NCI-H524 treated with DMSO at 0.1 percent for 48 hours (cell line): Measurements from ENCODE around the gene PSMB11.

Source experiments
- DNase-seq: peaks from one replicate; lab custom pipeline; 2025; lab: John Stamatoyannopoulos, UW

PSMB11 gene

DNA sequence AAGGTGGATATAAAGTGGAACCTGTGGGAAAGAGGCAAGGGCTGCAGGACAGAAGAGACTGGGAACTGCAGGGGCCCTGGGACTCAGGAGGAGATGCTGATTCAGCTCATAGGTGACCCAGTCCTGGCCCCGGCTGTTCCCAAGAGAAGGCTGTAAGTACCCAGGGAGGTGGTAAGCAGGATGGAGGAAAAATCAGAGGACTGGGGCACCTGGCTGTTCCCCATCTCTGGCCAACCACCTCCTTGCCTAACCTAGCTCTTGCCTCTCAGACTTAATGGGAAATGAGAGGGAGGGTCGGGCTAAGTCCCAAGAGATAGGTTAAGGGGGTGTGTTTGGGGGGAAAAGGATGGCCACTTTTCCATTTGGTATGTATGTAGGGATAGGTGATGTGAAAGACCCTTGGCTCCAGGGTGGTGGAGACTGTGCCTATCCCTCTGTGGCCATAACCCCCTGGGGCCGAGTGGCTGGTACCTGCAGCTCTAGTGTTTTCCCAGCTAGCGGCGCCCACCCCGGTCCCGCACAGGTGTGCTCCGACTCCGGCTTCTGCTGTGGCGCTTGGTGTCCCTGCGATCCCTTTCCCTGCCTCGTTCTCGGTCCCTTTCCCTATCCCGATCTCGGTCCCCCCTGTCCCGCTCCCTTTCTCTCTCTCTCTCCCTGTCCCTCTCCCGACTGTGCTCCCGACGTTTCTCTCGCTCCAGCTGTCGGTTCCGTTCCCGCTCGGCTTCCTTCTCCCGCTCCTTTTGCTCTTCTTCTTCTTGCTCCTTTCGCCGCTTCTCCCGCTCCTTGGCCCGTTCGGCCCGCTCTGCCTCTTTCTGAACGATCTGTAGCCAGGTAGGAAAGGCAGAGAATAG lies 16.9 kb downstream of the PSMB11 start:
- no peak for DNase-seq

DNA sequence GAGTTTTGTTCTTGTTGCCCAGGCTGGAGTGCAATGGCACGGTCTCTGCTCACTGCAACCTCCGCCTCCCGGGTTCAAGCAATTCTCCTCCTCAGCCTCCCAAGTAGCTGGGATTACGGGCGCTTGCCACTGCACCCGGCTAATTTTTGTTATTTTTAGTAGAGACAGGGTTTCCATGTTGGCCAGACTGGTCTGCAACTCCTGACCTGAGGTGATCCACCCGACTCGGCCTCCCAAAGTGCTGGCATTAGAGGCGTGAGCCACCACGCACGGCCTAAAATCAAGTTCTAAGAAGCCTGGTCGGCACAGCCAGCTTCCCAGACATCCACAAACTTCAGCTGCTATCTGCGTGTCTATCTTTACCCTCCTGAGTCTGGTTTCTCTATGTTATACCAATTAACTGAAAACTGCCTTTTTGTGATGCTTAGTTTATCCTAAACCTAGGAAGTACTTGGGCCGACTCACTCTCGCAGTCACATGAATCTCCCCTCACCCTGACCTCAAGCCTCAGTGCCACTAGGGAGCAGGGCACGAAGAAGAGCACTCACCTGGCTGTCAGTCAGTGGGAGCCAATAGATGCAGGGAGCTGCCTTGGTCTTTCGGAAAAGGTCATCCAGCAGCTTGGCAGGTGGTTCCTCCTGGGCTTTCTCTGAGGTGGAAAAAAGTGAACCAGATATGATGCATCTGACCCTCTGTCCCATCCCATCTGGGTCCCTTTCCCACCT lies 18.7 kb downstream of the PSMB11 start:
- DNase-seq = no peak

DNA sequence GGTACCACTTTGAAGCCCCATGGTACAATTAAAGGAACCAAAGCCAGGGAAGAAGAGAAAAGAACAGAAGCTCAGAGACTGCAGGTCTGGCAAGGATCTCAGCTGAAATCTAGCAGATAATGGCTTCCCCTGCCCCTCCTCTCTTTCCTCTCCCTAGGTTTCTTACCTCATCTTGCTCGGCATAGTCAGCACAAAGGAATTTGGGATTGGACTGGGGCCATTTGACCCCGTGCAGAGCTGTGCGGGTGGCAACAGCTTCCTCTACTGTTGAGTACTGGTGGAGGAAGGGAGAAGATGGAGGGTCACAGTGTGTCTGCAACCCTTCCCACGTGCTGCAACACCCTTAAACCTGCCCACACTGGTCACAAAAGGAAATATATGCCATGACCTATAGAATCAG lies 20.0 kb downstream of the PSMB11 start:
- no peak for DNase-seq

DNA sequence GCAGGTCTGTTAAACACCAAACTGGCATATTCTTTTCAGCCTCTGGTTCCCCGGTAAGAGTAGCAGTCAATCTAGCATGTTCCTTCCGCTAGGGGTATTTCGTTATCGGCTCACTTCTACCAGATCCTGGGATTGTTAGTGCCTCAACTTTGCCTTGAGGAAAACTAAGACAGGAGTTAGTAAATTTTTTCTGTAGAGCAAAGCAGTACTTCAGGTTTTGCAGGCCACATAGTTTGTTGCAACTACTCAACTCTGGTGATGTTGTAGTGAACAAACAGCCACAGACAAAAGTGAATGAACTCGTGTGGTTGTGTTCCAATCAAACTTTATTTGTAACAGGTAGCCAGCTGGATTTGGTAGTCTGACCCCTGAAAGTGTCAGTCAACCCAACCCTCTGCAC lies 21.6 kb downstream of the PSMB11 start:
- no peak for DNase-seq

DNA sequence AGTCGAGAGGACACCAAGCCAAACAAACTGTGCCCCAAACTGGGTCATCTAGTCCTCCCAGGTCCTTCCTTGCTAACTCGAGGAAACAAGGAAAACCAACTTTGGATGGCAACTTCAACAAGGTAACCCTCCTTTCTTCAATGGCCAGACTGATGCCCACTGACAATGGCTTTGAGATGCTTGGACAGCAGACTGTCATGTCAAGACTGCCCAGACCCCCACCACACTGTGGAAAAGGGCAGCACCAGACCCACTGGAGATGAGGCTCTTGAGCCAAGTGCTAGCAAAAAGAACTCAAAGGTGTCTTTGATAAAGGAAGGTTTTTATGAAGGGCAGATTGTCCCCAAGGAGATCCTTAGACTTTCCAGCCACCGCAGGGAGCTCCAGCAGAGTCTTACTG lies 24.4 kb downstream of the PSMB11 start:
- no peak for DNase-seq

DNA sequence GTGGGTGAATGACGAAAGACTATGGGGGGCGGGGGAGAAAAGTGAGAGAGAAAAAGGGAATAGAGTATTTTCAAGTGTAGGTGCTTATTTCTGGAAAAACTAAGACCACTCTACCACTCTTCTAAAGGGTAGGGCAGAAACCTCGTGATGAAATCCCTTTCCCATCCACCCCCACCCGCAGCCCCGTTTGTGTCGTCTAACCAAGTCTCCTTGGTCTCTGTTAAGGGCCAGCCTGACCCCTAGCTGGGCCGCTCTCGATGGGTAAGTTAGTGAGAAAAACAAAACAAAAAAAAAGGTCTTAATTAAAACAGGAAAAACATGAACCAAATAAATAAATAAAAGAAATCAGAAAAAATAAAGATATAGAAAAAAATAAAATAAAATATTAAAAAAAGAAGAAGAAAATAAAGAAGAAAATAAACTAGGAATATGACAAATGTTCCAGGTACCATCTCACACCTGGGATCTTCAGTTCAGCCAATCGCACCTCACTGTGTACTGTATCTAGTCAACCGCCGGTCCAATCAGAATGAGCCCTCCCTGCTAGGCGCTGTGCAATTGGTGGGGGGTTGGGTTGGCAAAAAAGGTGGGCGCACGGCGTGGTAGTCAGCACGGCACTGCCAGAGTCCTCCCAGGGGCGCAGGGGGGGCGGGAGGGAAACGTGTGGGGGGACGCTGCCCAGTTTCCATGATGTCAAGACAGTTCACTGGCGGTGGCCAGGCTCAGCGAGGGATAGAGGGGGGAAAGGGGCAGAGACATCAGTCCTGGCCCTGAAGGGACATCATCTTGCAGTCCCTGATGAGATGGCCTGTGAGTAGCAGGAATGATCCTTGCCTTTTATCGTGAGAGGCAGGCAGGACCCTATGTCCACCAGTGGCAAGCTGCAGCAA lies 25.1 kb downstream of the PSMB11 start:
- no peak for DNase-seq

DNA sequence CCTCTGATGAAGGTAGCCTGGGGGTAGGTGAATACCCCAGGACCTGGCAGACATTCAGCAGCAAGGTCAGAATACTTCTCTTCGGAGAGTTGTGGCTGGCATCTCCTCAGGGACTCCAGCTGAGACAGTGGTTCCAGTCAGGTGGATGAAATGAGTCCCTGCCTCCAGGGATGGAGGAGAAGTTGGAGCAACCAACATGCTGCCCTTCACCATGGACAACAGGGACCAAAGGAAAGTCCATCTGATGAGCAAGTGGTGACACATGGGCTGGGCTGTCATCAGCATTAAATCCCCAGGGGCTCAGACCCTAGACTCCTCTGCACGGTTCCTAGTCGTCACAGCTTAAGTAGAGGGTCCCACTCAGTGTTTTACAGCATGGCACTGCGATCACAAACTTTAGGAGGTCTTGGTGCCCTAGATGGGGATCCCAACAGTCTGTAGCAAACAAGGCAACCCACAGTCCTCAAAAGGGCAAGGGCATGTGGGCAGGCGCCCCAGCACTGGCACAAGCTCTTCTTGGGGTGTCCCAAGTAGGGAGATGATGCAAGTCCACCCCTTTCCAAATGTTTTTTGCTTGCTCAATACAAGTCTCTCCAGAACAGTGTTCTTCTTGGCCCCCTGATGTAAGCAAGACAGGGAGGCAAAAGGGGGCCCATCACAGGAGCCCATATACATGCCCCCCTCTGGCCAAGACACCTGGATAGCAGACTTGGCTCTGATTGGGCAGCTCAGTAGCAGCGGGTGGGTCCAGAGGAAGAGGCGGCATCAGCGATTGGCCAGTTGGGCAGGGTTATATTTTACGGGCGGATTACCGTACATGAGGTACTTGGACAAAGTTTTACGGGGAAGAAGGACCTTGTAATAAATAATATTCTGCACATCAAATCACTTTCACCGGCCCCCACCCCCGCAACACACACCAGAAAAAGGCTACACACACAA lies 26.1 kb downstream of the PSMB11 start:
- no peak for DNase-seq

DNA sequence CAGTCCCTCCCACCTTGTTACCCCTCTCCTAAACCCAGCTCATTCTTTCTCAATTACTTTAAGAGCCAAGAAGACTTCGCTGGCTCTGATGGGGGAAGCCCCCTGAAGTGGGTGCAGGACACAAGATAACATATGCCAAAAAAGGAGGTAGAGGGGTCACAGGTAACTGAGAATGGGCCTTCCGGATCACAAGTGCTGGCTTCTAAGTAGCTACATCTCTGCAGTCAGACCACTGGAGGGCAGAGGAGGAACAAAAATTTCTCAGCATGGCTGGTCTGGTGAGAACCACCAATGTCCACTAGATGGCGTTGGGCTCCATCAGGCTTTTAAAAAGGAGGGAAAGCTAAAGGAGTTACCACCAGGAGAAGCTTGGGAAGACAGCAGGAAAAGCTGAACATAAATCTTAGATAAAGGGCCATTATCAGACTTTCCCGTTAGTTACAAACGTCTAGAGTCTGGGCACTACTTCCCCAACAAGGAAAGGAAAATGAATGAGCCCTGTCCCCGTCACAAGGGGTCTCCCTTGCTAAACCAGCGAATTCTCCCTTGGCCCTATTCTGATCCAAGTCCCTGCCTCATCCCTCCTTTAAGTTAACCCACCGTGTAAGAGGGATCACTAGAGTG lies 26.9 kb downstream of the PSMB11 start:
- no peak for DNase-seq

DNA sequence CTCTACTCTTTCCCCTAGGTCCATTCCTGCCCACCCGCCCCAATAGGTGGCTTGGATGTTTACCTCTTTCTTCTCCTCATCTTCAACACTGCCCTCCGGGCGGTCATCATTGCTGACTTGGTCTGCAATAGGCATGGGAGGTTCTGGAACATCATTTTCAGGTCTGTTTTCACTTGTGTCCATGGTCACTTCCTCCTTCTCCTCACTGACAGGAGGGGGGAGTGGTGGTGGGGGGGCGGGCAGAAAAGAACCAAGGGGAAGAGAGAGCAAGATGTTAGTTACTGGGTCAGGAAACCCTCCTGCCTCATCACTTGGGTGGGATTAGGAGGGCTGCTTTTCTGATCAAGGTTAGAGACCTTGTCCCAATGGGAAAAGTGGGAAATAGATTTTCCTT lies 27.4 kb downstream of the PSMB11 start:
- DNase-seq = no peak

DNA sequence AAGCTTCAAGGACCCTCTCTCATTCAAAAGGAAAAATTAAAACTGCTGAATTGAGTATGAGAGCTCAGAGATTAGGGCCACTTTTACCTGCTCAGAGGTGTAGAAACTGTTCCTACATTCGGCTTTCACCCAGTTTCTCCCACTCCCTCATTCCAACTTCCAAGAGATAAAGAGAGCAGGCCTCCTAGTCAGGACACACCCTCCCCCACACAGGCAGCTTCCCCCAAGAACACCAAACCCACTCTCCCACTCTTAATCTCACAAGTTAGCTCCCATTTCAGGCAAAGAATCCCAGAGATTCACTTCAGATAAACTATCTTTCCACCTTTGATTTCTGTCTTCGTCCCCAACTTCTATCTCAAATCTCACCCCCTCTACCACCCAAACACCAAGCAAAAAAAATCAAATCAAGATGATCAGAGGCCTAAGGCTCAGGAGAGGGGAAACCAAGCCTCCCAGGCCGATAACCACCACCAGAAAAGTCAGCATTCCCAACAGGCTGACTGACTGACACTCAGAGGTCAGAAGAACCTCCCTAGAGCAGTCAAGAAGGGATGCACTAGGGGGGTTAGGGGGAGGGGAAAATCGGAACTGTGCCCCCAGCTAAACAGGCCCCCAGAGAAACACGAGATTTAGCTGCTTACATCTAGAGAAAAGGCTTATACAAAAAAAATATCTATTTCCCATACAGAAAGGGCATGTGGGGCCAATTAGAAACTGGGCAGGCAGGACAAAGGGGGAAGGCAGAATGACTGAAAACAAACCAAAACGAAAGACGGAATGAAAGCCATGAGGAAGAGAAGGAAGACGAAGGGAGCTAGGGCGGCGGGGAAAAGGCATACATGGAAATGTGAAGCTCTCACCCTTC lies 28.5 kb downstream of the PSMB11 start:
- DNase-seq = no peak

DNA sequence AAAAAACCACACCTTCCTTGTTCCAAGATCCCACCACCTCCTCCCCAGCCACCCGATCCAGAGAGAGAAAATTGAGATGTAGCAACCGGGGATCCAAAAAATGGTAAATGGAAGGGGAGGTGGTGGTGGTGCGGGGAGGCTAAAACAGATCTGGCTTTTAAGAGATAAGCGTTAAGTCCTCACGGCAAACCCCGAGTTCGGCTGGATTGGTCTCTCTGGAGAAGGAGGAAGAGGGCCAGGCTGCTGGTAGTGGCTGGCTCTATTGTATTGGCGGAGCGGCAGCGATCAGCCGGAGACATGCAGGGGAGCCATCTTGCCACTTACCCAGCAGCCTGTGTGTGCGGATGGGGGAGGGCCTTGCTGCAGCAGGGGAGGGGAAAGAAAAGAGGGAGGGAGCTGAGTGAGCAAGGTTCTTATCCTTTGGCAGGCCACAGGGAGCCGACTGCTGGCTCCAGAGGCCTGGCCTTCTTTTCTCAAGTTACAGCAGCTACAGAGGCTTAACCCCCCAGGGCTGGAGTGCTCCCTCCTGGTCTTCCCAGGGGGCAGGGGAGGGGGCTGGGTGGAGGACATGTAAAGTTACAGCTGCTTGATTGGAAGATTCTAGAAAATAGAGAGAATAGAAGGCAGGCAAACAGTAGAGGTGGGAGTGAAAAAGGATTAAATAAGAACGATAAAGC lies 29.4 kb downstream of the PSMB11 start:
- DNase-seq = no peak

DNA sequence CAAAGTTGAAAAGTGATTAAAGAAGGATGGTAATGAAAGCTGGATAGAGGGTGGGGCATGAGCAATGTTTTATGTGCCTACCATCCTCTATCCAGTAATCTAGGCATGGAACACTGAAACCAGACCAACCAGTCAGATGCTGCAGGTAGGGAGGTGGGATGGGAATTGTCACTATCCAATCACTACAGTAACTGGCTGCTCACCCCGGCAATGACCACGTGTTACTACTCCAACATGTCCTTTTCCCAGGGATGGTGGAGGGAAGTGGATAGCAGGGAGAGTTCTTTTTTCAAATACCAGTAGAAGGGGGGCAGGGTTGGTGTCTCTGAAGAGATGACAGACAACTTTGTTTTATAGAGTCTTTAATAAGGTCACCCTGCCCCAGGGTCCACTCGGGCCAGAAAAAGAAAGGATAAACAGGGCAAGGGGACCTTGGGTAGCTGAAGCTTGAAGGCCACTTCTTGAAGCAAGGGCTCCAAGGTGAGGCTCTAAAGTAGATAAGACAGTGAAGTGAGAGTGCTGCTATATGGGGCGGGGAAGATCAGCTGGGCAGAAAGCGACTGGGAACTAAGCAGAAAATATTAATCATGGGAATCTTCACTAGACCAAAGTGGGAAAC lies 30.0 kb downstream of the PSMB11 start:
- DNase-seq = no peak

DNA sequence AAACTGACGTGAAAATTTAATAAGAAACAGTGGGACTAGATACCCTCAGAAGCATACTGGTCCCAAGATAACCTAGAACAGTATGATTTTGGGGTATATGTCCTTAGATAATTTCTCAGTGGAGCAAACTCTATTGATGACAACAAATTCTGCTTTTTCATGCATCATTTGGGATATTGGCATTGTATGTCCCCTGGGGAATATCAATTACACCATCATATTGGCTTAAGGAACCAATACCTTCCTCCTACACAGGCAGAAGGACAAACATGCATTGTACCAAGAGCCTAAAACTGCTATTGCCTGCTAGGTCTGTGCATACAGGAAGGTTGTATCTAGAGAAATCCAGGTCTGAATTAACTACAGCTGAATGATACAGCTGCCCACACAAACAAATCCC lies 32.9 kb downstream of the PSMB11 start:
- DNase-seq = no peak

DNA sequence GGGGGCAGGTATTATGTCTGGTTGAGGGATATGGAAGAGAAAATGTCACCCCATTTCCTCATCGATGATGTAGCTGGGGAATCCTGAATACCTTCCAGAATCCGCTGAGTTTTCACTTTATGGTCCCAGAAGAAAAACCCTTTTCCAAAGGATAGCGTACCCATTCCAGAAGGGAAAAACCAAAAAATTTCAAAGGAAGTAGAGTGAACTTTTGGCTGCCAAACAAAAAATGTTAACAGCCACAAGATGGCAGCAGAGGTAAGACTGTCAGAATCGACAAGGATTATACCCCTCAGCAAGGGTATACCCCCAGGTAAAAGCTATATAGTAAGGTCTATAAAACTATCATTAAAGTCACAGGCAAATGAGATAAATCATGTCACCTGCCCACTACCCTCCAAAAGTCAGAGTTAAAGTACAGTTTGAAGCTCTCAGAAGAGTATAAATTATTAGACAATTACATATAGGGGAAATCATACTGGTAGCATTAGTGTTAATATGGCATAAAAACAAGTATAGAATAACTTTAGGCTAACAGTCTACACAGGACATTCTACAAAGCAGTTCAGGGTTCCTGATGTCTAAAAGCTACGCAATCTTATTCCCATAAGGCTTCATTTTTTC lies 34.9 kb downstream of the PSMB11 start:
- no peak for DNase-seq

DNA sequence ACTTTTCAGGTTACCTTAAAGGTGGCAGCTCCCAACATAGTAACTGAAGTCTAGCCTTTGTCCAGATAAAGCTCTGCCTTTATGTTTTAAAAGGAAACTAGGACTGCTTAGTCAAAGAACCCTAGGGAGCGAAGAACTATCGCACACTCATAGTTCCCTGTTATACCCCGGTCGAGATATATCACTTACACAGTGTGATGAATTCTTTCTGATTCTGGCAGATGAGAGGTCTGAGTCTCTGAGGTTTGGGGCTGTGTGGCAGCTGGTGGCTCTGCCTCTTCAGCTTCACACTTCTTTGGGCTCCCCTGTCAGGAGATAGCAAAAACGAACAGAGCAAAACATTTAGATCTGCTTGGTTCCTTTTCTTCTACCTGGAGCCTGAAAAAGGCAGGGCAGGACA lies 36.0 kb downstream of the PSMB11 start:
- no peak for DNase-seq

DNA sequence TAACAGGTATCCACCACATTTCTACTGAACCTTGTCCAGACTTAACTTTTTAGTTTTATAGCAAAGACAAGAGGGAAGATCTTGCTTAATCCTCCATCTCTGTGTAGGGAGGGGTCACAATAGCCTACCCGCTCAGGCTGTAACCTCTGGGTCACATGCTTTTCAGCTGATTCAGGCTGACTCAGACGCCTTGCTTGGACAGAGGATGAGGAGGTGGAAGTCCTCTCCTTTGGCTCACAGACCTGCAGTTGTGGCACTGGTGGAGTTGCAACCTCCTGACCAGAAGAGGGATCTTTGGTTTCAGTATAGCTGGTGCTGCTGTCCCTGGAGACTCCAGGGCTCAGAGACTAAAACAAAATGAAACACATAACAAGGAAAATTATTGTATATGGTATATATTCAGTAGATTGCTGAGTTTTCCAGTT lies 36.7 kb downstream of the PSMB11 start:
- DNase-seq = no peak

DNA sequence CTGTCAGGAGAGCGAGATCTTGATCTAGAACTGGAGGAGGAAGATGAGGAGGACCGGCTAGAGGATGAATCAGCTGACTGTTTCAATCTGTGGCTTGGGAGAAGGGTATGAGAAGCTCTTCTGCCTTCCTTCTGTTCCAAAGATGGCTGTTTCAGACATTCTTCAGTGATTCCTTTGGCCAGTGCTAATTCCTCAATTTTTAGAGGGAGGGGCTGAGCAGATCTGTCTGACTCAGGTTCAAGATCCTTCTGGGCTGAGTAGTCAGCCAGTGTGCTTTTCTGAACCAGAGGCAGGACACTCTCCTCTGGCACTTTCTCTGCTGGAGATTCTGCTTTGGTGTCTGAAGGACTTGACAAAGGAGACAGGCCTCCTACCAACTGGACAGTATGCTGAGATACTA lies 37.7 kb downstream of the PSMB11 start:
- no peak for DNase-seq

DNA sequence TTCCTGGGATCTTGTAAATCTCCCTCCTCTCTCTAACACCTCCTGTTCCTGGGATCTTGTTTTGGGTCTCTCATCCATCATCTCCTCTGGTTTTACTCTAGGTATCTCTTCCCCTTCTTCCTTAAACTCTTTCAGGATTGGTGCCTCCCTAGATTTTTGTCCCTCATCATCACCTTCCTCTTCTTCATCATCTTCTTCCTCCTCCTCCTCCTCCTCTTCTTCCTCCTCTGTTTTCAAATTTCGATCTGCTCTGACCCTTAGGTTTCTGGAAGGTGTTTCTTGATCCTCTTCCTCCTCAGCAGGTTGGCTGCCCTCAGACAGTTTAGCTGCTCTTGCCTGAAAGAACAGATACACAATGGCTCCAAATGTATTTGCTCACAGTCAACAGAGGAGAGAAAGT lies 38.5 kb downstream of the PSMB11 start:
- DNase-seq = no peak
